Measurements from ENCODE around the gene FGD1.

The FGD1 gene

DNA sequence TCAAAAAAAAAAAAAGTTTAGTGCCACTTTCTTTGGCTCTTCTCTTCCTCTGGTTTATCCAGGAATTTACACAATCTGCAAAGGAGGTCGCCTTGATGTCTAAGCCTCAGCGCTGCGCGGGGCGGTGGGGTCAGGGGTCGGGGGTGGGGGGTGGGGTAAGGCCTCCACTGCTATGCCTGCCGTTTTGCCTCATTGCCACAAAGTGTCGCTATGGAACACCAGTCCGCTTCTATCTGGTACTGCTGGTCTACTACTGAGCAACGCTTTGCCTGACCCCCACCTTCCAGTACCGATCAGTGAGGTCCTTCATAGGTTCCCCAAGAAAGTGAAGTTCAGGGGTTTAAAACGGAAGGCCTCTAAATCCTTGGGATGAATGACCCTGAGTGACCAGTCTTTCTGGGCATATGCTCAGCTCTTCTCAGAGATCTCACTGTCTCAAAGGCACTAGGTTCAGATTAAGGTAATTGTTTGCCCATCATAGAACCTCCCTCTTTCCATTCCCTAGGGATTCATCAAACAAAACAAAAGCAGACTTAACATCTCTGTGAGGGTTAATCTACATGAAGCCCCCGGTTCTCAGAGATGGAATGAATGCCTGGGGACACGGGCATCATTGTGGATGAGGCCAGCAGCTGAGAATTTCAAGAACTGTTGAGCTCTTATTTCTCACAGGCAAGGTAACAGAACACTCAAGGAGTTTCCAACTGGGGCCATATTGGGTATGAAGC, 72.7 kb downstream of the FGD1 start:
- in situ Hi-C loops (cut with HindIII; ENCODE audit: low sequenced_read_pairs), result no loop called here
- TF ChIP-seq, protein P1, sequence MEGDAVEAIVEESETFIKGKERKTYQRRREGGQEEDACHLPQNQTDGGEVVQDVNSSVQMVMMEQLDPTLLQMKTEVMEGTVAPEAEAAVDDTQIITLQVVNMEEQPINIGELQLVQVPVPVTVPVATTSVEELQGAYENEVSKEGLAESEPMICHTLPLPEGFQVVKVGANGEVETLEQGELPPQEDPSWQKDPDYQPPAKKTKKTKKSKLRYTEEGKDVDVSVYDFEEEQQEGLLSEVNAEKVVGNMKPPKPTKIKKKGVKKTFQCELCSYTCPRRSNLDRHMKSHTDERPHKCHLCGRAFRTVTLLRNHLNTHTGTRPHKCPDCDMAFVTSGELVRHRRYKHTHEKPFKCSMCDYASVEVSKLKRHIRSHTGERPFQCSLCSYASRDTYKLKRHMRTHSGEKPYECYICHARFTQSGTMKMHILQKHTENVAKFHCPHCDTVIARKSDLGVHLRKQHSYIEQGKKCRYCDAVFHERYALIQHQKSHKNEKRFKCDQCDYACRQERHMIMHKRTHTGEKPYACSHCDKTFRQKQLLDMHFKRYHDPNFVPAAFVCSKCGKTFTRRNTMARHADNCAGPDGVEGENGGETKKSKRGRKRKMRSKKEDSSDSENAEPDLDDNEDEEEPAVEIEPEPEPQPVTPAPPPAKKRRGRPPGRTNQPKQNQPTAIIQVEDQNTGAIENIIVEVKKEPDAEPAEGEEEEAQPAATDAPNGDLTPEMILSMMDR (IDR thresholded peaks at IDR 0.05; ENCODE audit: low read depth, low read length), result peak; percentile 9
- no peak for DNase-seq (ENCODE audit: low read depth, low spot score)
- H3K4me3 ChIP-seq (ENCODE audit: low read depth, low read length), result no peak overlapping the region

DNA sequence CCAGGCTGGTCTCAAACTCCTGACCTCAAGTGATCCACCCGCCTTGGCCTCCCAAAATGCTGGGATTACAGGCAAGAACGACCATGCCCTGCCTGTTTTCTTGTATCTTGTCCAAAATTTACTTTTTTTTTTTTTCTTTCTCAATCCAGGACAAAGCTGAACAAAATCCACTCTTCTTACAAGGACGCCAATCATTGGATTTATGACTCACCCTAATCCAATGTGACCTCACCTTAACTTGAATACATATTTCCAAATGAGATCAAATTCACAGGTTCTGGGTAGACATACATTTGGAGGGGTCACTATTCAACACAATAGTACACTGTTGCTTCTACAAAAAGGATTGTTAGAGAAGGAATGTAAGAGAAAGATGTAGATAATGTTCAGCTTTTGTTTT, 73.9 kb downstream of the FGD1 start:
- in situ Hi-C loops (cut with HindIII; ENCODE audit: low sequenced_read_pairs), result no loop called here
- no peak overlapping the region for H3K4me3 ChIP-seq (ENCODE audit: low read depth, low read length)
- TF ChIP-seq, protein P1 (IDR thresholded peaks at IDR 0.05; ENCODE audit: low read depth, low read length), result no peak
- DNase-seq (ENCODE audit: low read depth, low spot score), result no peak

DNA sequence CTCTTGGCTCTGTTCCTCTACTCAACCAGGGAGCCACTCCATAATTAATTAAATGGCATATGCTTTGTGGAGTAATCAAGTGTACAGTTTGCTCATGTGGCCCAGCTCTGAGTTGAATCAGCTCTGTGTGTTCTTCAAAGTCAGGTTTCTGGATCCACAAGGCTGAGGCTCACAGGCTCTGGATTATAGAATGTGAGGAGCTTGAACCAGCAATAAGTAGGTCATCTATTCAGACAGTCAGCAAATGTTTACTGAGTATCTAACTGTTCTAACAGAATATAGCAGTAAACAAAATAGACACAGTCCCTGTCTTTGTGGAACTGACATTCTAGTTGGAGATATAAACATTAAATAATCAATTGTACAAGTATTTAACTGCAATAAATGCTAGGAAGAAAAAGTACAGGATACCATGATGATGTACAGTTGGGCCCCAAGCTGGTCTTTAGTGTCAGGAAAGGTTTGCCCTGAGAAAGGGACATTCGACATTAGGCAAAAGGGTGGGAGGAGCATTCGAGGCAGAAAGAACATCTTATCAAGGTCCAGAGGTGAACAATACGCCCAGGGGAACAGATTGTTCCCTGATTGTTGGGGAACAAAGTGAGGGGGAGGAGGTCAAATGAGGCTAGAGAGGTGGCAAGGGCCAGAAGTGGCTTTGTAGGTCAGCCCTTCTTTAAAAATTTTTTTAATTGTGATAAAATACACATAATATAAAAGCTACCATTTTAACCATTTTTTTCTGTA, 76.3 kb downstream of the FGD1 start:
- H3K4me3 ChIP-seq (ENCODE audit: low read depth, low read length), result no peak overlapping the region
- no peak for DNase-seq (ENCODE audit: low read depth, low spot score)
- in situ Hi-C loops (cut with HindIII; ENCODE audit: low sequenced_read_pairs), result no loop called here
- TF ChIP-seq, protein P1 (IDR thresholded peaks at IDR 0.05; ENCODE audit: low read depth, low read length), result no peak

DNA sequence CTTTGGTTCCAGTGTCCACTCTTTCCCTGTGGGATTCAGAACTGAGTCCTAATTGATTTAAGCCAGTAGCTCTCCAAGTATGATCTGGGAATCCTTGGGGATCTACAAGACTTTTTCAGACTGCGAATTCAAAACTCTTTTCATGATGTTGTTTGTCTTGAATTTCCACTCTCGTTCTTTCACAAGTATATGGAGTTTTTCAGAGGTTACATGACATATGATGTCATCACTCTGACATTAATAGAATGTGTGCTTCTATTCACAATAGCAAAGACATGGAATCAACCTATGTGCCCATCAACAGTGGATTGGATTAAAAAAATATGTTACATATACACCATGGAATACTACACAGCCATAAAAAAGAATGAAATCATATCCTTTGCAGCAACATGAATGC, 79.1 kb downstream of the FGD1 start:
- DNase-seq (ENCODE audit: low read depth, low spot score), result no peak
- no peak overlapping the region for H3K4me3 ChIP-seq (ENCODE audit: low read depth, low read length)
- in situ Hi-C loops (cut with HindIII; ENCODE audit: low sequenced_read_pairs), result no loop called here
- TF ChIP-seq, protein P1 (IDR thresholded peaks at IDR 0.05; ENCODE audit: low read depth, low read length), result no peak

DNA sequence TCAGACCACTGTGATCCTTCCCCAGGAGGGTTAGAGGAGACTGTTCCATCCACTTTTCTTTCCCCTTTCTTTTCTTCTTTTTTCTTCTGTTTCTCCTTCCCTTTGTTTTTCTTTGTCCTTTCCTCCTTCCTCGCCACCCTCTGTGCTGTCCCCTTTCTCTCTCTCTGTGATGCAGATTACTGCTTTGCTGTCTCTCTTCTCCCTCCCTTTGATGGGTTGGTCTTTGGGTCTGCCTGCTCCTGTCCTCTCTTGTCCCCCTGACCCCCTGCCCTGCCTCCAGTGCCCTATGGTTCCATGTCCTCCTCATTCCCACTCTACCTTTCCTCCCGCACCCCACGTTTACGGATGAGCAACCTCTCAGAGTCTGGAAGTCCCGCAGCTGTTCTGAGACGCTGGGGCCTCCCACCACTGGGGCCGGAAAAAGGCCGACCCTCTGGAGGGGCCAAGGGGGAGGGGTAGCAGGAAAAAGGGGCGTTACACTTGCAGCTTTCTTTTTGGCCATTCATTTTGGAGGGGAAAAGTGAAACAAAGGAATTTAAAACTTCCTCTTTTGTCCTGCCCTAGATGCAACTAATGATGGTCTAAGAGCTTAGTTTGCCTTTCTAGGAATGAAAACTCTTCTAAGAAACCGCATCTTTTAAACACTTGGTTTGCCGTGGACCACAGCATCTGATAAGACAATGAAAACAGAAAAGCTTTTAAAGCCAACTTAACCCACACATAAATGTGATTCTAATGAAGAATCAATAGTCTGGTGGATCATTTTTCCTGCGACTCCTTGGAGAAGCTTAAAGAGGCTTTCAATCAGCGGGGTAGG, 80.3 kb downstream of the FGD1 start:
- in situ Hi-C loops (cut with HindIII; ENCODE audit: low sequenced_read_pairs), result no loop called here
- DNase-seq (ENCODE audit: low read depth, low spot score), result no peak
- H3K4me3 ChIP-seq (ENCODE audit: low read depth, low read length), result no peak overlapping the region
- TF ChIP-seq, protein P1 (IDR thresholded peaks at IDR 0.05; ENCODE audit: low read depth, low read length), result no peak

DNA sequence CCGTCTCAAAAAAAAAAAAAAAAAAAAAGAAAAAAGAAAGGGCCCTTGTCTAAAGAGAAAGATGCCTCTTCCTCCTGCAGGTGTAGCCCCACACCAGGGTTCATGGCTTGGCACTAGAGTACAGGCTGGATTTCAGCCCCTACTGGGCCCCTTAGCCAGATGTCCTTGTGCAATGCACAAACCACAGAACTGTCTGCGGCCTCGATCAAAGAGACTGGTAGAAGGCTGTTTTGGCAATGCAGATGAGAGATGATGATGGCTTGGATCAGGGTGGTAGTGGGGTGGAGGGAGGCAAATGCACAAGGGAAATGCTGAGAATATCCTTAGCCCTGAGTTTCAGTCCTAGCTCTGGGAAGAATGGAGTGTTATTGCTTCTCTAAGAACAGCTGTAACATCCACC, 82.3 kb downstream of the FGD1 start:
- H3K4me3 ChIP-seq (ENCODE audit: low read depth, low read length), result no peak overlapping the region
- in situ Hi-C loops (cut with HindIII; ENCODE audit: low sequenced_read_pairs), result no loop called here
- TF ChIP-seq, protein P1 (IDR thresholded peaks at IDR 0.05; ENCODE audit: low read depth, low read length), result no peak
- DNase-seq (ENCODE audit: low read depth, low spot score), result no peak
